Loucy (cell line): ENCODE measurements around the gene PDZD8.

Experiments used
- CTCF ChIP-seq: fragments of 200-600 bp; sonication (generic); conservative IDR thresholded peaks from 2 replicates; pipeline ENCODE4 v1.5.1; 2014; ENCODE audit warnings: mild to moderate bottlenecking, antibody characterized with exemption, low read length
- EZH2phosphoT487 ChIP-seq: fragments of 200-600 bp; IDR thresholded peaks from 2 replicates; pipeline ENCODE4 v1.6.1; 2018; ENCODE audit warnings: antibody characterized with exemption, mild to moderate bottlenecking, moderate library complexity, borderline replicate concordance

GRCh38 chr10:117420768-117421167 lies 45.5 kb upstream of the PDZD8 start:
- TF ChIP-seq CTCF (no peak), EZH2phosphoT487 (no peak)
